Endothelial cell of umbilical vein (primary cell): ENCODE measurements around the gene MALT1. TPM values are rescaled to one million over a fixed set of nuclear protein-coding genes. Genes with fewer than 3 reads are reported as not detected.

Experiments
- BruUV-seq: library from RNA; stranded (reverse); fragments of 400-500 nt; replicated peaks from 2 replicates; lab custom pipeline; 2021; lab: Mats Ljungman, UMichigan
- CTCF ChIA-PET: fragments of 300-600, 350-600 bp; sonication (Branson Sonifier 250); formaldehyde crosslinking; loops from one replicate; lab custom pipeline; 2021; ENCODE audit warnings: antibody characterized with exemption, inconsistent platforms; lab: Charles Lee
- POLR2A ChIA-PET: fragments of 300-600, 350-600 bp; sonication (Branson Sonifier 250); formaldehyde crosslinking; loops from one replicate; lab custom pipeline; 2021; ENCODE audit warnings: antibody characterized with exemption, inconsistent platforms; lab: Charles Lee
- DNase-seq: peaks from one replicate; pipeline ENCODE4 v3.0.0-alpha.2; 2011; ENCODE audit warnings: low read depth, low spot score
- FAIRE-seq: peaks from 2 replicates; lab custom pipeline; 2011; peaks lifted over from hg19 to GRCh38; lab: Jason Lieb, UNC
- H2AFZ ChIP-seq: 2 replicates; pipeline ENCODE4 v1.6.0; 2012; ENCODE audit warnings: low read depth, low read length, control low read depth, inconsistent platforms
- H3K27ac ChIP-seq: 2 replicates; pipeline ENCODE4 v1.5.1; 2011; ENCODE audit warnings: low read depth, mild to moderate bottlenecking, control low read depth, low read length, moderate library complexity; ENCODE audit not compliant: insufficient read depth
- H3K27me3 ChIP-seq, 2 experiments: 2 replicates each; pipeline versions ENCODE4 v1.6.0 to v1.6.1; 2011; ENCODE audit warnings: low read length in 2 of 2, mixed read lengths in 1 of 2; ENCODE audit not compliant: control insufficient read depth in 2 of 2, insufficient read depth in 2 of 2
- H3K36me3 ChIP-seq, 2 experiments: 2 replicates in 1 of 2; 3 replicates in 1 of 2; pipeline ENCODE4 v1.5.1; 2011; ENCODE audit warnings: low read length in 2 of 2, mild to moderate bottlenecking in 1 of 2, moderate library complexity in 1 of 2; ENCODE audit not compliant: control insufficient read depth in 2 of 2, insufficient read depth in 2 of 2; ENCODE audit errors: extremely low read depth in 1 of 2
- H3K4me1 ChIP-seq: 3 replicates; pipeline ENCODE4 v1.5.1; 2011; ENCODE audit warnings: mild to moderate bottlenecking, low read length; ENCODE audit not compliant: control insufficient read depth, insufficient read depth; ENCODE audit errors: extremely low read depth
- H3K4me2 ChIP-seq: 2 replicates; pipeline ENCODE4 v1.6.1; 2011; ENCODE audit warnings: low read length, control low read depth, mixed read lengths; ENCODE audit not compliant: insufficient read depth
- H3K4me3 ChIP-seq, 3 experiments: fragments of 200-600 bp in 1 of 3; sonication (generic), shearing (Covaris generic) in 1 of 3; replicated peaks in 1 of 3; 2 replicates each; pipeline ENCODE4 v1.5.1; 2011 to 2016; ENCODE audit warnings: control low read depth in 3 of 3, low read length in 3 of 3, mild to moderate bottlenecking in 2 of 3, inconsistent platforms in 1 of 3, low read depth in 1 of 3, moderate library complexity in 1 of 3; ENCODE audit not compliant: insufficient read depth in 1 of 3
- H3K79me2 ChIP-seq: 2 replicates; pipeline ENCODE4 v1.6.0; 2012; ENCODE audit warnings: low read length, inconsistent platforms; ENCODE audit not compliant: control insufficient read depth, insufficient read depth
- H3K9ac ChIP-seq: replicated peaks from 2 replicates; pipeline ENCODE3; 2011; ENCODE audit warnings: low read length, control low read depth; ENCODE audit not compliant: insufficient read depth; ENCODE audit errors: extremely low read depth
- H3K9me1 ChIP-seq: replicated peaks from 3 replicates; pipeline ENCODE4 v1.6.0; 2011; ENCODE audit warnings: mild to moderate bottlenecking, low read length; ENCODE audit not compliant: control insufficient read depth, insufficient read depth; ENCODE audit errors: extremely low read depth
- H3K9me3 ChIP-seq: replicated peaks from 2 replicates; pipeline ENCODE4 v1.5.1; 2012; ENCODE audit warnings: low read length, inconsistent platforms; ENCODE audit not compliant: control insufficient read depth, insufficient read depth
- H4K20me1 ChIP-seq: replicated peaks from 2 replicates; pipeline ENCODE3; 2011; ENCODE audit warnings: mild to moderate bottlenecking, low read length; ENCODE audit not compliant: control insufficient read depth, insufficient read depth; ENCODE audit errors: extremely low read depth
- CTCF ChIP-seq, 2 donors: IDR thresholded peaks; 1 replicate in 1 of 2; 2 replicates in 1 of 2; pipeline ENCODE4 v1.5.1; 2011; ENCODE audit warnings: low read length in 2 of 2, mild to moderate bottlenecking in 2 of 2, moderate library complexity in 2 of 2, control low read depth in 1 of 2, inconsistent platforms in 1 of 2, low read depth in 1 of 2; ENCODE audit not compliant: insufficient read depth in 1 of 2; ENCODE audit errors: extremely low read depth in 1 of 2
- FOS ChIP-seq: IDR thresholded peaks from 2 replicates; pipeline ENCODE4 v1.6.1; 2011; ENCODE audit warnings: mild to moderate bottlenecking, low read length, moderate library complexity, borderline replicate concordance; ENCODE audit not compliant: insufficient read depth
- JUN ChIP-seq: IDR thresholded peaks from 2 replicates; pipeline ENCODE4 v1.6.1; 2011; ENCODE audit warnings: borderline replicate concordance, low read depth; ENCODE audit not compliant: insufficient read length, insufficient read depth
- POLR2A ChIP-seq: IDR thresholded peaks from 2 replicates; pipeline ENCODE4 v1.6.1; 2012; ENCODE audit warnings: low read depth, mild to moderate bottlenecking, control low read depth, low read length
- dilution Hi-C: fragments of 300-500 bp; cut with MboI; formaldehyde crosslinking; loops from one replicate; pipeline ENCODE4 v1.15.0; 2019; ENCODE audit warnings: low sequenced_read_pairs; ENCODE audit not compliant: extremely low pct_ligation_motif_present
- intact Hi-C: fragments of 100-400 bp; cut with micrococcal nuclease; formaldehyde crosslinking; loops from one replicate; pipeline ENCODE4 v1.10.0; 2022
- polyA plus RNA-seq, 4 experiments: library from polyadenylated mRNA; depleted of rRNA in 3 of 4; stranded (reverse) in 3 of 4; unstranded in 1 of 4; fragments of >200 nt; gene quantifications; 2 replicates each; pipeline versions ENCODE4 v1.2.1 to v1.2.3, GENCODE V29; 2011 to 2012; ENCODE audit warnings: missing spikeins in 1 of 4
- total RNA-seq: library from RNA; stranded (reverse); gene quantifications from 2 replicates; pipeline ENCODE4 v1.2.3, GENCODE V29; 2021
- TF ChIP-seq, protein P1 (sequence below): IDR thresholded peaks from 2 replicates; pipeline ENCODE4 v1.6.1; 2011; ENCODE audit not compliant: insufficient read depth, insufficient read length

The MALT1 gene
- total and polyA plus RNA-seq, 2 donors (not counting 3 experiments of a cell fraction or from before 2014, with no cell fraction given): 2.8 to 5.1 TPM

- Histone ChIP-seq H3K36me3 (no peaks in the 10 kb centered on the region), H2AFZ (no peak overlapping the region), H3K4me2 (no peak overlapping the region), H3K27me3 (peaks cover 0 to 2% of the 10 kb centered on the region in 2 experiments), H3K27ac (no peak overlapping the region), H3K9me3 (no peaks in the 10 kb centered on the region), H3K4me1 (no peaks in the 10 kb centered on the region), H3K4me3 (no peak overlapping the region), H3K79me2 (no peaks in the 10 kb centered on the region), H3K9me1 (no peaks in the 10 kb centered on the region), H4K20me1 (no peaks in the 10 kb centered on the region), H3K9ac (no peak overlapping the region)
- no TSS peak for BruUV-seq
- DNase-seq (no peak), FAIRE-seq (no peak)
- CTCF ChIA-PET: interaction anchor here (1.0 to 1.3 kb wide), 2 partner anchors 24 to 118 kb away, joined by 3 read pairs; no protein-coding TSS in a partner anchor
- dilution Hi-C loops: no loop called here
- no peak for TF ChIP-seq JUN
- TF ChIP-seq POLR2A: no peak
- TF ChIP-seq FOS: no peak
- TF ChIP-seq, protein P1, sequence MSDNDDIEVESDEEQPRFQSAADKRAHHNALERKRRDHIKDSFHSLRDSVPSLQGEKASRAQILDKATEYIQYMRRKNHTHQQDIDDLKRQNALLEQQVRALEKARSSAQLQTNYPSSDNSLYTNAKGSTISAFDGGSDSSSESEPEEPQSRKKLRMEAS: no peak
- no peak for TF ChIP-seq CTCF (IDR thresholded peaks at IDR 0.05; ENCODE audit: extremely low read depth in 1 of 2, insufficient read depth in 1 of 2, low read depth in 1 of 2, low read length in 2 of 2)
- intact Hi-C loops: no loop called here
- POLR2A ChIA-PET: no interaction called here
Measured at GRCh38 chr18:58646334-58646862, 24.9 kb upstream of the MALT1 start.
